NT2/D1 (cell line): Measurements from ENCODE around the gene ST8SIA2.

Source experiments
- SUZ12 ChIP-seq: IDR thresholded peaks from 2 replicates; pipeline ENCODE4 v1.6.1; 2011; ENCODE audit not compliant: insufficient read length, insufficient read depth; ENCODE audit errors: extremely low read depth
- YY1 ChIP-seq: IDR thresholded peaks from 2 replicates; pipeline ENCODE4 v1.6.1; 2011; ENCODE audit not compliant: insufficient read length, insufficient read depth
- ZNF274 ChIP-seq: IDR thresholded peaks from 2 replicates; pipeline ENCODE4 v1.6.1; 2011; ENCODE audit warnings: mild to moderate bottlenecking, low read depth, low read length

GRCh38 chr15:92383519-92384324 lies 10.0 kb upstream of the ST8SIA2 start:
- TF ChIP-seq ZNF274: no peak
- no peak for TF ChIP-seq YY1
- TF ChIP-seq SUZ12: no peak
